GM21528 (cell line): ENCODE measurements around the gene CD226.
"Not testable (repeated sequence)": the region's sequence is repeated elsewhere in the genome, so short reads cannot be mapped to it uniquely, and the experiment has no call there.

Source experiments
- ATAC-seq: cut with Tn5 transposase; IDR thresholded peaks from one replicate; pipeline ENCODE4 v1.9.1; 2021; ENCODE audit warnings: mild to moderate bottlenecking, moderate library complexity; ENCODE audit not compliant: unreplicated experiment, low FRiP score

CD226 gene

DNA sequence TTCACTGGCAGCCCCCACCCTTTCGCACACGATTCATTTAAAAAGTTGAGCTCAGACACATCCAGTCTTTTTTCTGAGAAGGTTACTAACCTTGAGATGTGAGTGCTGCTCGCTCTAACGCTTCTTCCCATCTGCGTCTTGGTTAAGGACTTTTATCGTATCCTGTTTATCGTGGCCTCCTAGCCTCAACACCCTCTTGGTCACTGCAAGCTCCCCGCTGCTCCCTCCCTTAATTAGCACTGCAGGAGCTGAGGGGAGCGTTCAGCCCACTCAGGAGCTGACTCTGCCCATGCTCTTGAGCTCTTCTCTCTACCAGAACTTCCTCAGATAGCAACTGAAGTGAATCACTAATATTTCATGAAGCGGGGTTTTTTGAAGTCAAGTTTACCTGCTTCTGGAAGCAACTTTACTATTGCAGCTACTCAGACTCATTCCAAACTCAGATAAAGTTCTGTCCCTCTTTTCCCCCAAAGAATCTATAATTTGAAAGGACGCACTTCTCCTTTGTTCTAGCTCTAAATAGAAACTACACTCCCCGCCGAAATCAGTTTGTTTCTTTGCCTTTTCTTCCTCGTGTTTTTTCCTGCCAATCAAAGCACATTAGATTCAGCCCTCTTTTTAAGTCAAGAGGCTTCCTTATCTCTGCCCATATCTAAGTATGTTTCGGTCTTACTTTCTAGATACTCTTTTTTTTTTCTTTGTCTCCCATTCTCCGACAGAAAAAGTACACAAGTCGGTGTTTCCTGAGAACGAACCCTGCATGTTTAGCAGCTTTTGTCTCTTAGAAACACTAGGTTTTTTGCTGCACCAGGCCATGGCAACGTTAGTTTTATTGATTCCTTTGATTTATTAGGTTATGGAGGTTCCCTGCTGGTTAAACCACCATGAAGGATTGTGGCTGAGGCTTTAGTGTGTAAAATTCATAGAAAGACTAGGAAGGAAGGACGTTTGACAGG lies 9.3 kb upstream of the CD226 start:
- ATAC-seq: no peak

DNA sequence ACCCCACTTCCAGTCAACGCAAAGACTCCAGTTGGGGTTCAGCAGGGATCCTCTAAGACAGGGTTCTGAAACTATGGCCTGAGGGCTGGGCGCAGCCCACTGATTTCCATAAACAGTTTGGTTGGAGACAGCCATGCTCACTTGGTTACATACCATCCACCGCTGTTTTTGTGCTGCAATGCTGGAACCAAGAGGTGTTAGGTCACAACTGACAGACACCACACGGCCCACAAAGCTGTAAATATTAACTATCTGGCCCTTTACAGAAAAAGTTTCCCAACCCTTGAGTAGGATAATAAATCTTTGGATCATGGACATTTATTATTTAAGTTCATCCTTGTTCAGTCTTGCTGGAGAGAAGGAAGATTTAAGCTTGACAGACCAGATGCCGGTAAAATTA lies 8.4 kb upstream of the CD226 start:
- ATAC-seq: no peak

DNA sequence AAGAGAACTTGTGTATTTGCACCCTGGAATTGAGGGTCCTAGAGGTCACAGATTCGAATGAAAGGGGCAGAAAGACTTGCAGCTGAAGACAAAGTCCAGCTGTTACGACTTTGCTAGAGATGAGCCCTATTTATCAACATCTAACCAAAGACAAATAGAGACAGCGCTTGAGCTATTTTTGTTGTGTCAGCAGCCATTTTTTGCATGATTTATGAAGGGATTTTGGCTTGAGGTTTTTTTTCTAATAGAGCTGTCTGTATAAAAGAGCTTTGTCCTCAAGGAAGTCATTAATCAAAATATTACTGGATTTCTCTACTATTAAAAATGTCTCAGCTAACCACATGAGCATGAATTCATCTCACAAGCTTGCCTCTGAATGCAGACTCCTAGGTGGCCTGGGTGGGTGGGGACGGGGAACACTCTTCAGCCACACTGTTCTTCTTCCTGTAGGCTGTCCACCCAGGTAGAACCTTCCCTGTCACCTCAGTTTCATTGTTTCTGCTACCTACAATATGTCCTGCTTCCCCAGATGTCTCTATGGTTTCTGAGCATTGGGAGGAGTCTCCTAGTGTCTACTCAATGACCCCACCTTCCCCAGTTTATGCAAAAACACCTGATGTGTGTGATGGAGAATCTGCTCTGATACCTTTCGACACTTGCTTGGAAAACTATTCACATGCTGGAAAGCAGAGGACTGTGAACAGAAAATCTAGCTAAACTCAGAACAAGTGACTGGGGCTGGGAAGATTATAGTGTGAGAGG lies 7.2 kb upstream of the CD226 start:
- peak; percentile 35 for ATAC-seq

DNA sequence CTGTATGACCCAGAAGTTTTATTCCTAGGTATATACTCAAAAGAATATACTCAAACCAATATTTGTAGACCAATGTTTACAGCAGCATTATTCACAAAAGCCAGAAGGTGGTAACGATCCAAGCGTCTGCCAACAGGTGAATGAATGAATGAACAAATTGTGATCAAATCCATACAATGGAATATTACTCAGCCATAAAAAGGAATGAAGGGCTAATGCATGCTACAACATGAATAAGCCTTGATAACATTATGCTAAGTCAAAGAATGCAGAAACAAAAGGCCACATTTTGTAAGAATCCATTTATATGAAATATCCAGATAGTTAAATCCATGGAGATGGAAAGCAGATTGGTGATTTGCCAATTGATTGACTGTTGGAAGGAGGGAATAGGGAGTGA lies 5.5 kb upstream of the CD226 start:
- ATAC-seq: no peak

- ATAC-seq: no peak
These were observed 3.5 kb upstream of the CD226 start for GRCh38 chr18:69951182-69951581.

DNA sequence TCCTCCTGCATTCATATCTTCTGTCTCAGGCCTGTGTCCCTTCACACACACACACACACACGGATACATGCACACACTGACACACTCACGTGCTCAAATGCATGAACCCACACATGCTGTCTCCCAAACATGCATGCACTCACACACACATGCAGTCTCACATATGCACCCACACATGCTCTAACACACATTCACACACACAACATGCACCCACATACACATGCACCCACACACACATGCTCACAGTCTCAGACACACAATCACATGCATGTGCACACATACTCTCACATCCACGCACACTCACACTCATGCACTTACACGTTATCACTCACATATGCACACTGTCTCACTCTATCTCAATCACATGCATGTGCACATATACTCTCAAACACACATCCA lies 1.9 kb upstream of the CD226 start:
- ATAC-seq: peak; percentile 2

GRCh38 chr18:69948919-69949537 lies 1.4 kb upstream of the CD226 start:
- peak; percentile 88 for ATAC-seq

DNA sequence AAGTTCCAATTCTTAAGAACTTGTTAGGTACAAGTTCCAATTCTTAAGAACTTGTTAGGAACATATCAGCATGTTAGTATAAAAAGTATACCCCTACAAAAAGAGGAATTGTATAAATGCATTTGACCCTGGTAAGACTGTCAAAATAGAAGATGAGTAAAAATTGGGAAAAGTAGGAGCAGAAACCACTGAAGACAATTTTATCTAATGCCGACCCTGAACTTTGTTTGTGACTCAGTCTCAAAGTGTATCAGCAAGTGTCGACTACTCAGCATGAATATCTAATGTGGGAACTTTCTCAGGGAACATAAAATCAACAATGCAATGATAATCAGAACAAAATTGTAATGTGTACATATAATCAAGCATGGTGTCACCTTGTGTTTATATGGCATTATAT lies 583 bp upstream of the CD226 start:
- no peak for ATAC-seq

GRCh38 chr18:69946608-69947155 lies 991 bp downstream of the CD226 start:
- no peak for ATAC-seq

DNA sequence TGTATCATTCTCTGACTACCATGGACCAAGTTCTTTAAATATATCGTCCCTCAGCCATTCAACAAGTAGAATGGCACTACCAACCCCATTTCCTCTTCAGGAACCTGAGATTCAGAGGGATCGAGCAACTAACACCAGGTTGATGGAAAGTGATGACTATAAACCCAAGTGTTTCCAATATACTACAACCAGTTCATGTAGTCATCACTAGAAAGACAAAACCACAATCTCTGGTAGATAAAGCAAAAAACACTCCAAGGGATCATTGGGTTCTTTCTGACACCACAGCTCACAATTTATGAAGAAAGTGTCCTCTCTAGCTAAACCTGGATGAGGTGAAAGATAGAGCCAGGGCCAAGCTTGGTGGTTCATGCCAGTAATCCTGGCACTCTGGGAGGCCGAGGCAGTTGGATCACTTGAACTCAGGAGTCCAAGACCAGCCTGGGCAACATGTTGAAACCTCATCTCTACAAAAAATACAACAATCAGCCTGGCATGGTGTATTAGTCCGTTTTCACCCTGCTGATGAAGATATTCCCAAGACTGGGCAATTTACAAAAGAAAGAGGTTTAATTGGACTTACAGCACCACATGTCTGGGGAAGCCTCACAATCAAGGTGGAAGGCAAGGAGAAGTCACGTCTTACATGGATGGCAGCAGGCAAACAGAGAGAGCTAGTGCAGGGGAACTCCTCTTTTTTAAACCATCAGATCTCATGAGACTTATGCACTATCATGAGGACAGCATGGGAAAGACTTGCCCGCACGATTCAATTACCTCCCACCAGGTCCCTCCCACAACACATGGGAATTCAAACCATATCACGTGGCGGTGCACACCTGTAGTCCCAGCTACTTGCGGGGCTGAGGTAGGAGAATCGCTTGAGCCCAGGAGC lies 2.2 kb downstream of the CD226 start:
- ATAC-seq: no peak

DNA sequence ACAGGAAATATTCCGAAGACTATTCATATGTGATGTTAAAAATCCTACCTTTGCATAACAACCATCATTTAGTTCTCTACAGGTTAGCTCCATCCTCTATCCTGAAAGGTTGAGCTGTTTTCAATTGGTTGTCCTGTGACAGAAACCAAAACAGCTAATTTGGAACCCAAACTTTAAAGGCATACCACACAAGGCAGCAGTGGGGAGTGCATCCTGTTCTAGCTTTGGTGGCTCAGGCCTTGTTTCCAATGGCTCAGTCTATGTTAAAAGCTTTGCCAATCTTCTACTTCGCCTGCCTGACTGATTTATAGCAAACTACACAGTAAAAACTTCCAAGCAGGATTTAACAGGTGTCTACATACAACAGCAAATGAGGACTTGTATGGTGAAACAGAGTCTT lies 3.2 kb downstream of the CD226 start:
- ATAC-seq: no peak

DNA sequence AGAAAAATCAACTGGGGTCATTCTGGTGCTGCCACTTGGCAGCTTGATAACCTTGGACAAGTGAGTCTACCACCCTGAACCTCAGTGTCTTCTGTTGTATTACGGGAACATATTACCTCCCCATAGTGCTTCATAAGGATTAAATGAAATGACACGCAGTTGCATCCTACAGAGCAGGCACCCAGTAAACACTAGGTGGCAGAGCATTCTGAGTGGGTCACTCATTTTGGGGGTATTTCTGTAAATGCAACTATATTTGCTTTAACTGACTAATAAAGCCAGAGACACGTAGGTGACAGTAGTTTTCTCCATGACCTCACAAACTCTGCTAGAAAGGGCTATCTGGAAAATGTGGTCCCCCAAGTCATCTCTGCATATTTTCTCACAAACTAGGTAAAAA lies 4.7 kb downstream of the CD226 start:
- ATAC-seq: no peak

DNA sequence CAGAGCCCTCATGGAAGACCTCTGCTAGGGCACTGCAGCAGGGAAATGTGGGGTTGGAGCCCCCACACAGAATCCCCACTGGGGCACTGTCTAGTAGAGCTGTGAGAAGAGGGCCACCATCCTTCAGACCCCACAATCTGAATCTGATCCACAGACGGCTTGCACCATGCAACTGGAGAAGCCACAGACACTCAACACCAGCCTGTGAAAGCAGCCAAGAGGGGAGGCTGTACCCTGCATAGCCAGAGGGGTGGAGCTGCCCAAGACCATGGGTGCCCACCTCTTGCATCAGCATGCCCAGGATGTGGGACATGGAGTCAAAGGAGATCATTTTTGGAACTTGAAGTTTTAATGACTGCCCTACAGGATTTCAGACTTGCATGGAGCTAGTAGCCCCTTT lies 6.5 kb downstream of the CD226 start:
- ATAC-seq: no peak

DNA sequence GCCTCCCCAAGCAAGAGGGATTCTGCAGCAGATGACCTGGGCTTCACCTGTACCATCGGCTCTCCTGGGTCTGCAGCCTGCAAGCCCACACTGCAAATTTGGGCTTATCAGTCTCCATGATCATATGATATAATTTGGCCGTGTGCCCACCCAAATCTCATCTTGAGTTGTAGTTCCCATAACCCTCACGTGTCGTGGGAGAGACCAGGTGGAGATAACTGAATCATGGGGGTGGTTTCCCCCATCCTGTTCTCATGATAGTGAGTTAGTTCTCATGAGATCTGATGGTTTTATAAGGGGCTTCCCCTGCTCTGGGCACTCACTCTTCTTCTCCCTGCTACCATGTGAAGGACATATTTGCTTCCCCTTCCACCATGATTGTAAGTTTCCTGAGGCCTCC lies 7.9 kb downstream of the CD226 start:
- ATAC-seq: not testable (repeated sequence)

DNA sequence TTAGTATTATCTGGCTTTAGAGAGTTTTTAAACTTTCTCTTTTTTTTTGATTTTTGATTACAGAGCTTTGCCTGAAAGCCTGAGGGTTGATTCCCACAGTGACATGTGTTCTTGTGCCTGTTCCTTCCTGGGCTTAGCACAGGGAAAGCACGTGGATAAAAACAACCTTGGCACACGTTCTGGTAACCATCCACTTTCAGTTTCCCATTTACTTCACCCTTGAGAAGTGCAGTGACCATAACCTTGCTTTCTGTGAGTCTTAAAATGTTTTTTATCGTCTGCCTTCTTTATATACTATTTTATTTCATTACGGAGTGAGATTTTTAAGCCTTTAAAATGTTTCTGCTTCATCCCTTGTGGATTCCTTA lies 11.5 kb downstream of the CD226 start:
- peak; percentile 40 for ATAC-seq

DNA sequence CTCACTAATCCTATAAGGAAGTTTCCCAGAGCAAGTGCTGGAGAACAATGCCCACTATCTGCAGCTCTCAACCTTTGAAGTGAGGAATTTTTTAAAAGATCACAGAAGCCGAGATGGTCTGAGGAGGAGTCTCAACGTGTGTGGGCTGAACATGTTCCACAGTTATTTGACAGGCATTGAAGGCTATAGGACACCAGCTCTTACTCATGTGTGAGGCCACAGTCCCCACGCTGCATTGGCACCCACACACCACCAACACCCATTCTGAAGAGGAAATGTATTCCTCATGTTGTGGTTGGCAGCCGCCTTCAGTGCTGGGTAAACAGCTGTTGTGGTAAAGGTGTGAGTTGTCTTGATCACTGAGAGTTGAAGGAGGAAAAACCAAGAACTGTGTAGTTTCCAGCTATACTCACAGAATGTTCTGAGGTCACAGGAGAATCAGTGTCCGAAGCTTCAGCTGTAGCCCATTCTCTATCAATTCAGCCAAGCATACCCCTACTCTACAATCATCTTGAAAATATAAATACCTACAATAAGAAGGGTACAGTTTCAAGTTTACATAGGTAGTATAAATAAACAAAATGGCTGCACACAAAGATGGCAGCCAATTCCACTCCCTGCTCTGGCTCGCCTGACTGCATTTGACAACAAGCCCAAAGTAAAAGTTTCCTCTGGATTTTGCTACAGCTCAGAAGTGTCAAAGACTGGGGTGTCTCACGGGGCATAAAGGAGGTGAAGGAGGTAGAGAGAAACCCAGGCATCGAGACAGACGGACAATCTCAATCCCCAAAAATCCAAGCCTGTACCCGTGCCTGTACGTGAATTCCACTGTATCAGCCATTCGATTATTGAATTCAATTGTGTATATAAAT lies 12.1 kb downstream of the CD226 start:
- ATAC-seq: peak; percentile 95

GRCh38 chr18:69934601-69935265 lies 12.9 kb downstream of the CD226 start:
- no peak for ATAC-seq

DNA sequence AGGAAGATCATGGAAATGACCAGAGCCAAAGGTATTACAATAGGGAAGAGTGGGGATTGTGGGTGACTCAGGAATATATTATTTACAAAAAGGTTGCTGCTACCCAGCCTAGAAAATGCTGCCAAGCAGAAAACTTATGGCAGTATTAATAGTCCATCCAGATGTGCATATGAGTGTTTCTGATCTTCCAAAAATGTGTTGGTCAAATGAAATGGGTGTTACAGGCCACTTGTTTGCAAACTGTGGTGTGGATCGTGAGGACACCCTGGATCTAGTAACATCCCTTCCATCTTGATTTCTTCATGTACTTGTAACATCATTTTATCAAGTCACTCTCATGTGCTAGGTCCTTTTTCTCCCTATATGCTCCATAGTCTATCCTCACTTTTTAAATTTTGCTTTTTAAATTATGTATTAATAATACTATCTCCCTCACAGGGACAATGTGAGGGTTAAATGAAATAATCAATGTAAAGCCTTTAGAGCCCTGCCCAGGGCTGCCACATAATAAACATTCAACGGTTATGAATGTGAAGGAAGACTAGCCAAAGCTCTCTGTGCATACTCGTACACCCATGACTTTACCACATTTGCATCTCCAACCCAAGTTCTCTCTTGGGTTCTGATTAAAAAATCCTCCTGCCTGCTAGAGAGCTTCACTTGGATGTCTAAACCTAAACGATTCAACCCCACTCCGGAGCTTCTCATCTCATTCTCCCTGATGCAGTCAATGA lies 18.5 kb downstream of the CD226 start:
- no peak for ATAC-seq
